Activated CD4-positive, alpha-beta T cell treated with anti-CD3 and anti-CD28 coated beads for 24 hours (primary cell): ENCODE results near the gene MRPS23.

Experiments used
- DNase-seq, 2 donors: peaks; one replicate each; pipeline ENCODE4 v3.0.0-alpha.2; 2020; ENCODE audit warnings: low read depth in 2 of 2

MRPS23 gene

GRCh38 chr17:57849874-57850754 is at the start of gene MRPS23:
TSS of gene MRPS23 (minus strand) at chr17:57850044. CDS start at chr17:57850010, 34 bp downstream.
- DNase-seq: peak; percentile 90 to 92

- no peak for DNase-seq
These were observed 49.5 kb upstream of the MRPS23 start for GRCh38 chr17:57899391-57899790.

GRCh38 chr17:57898487-57899311 is 48.9 kb upstream of the MRPS23 start:
- DNase-seq: no peak

GRCh38 chr17:57895382-57896060 is 45.7 kb upstream of the MRPS23 start:
- no peak for DNase-seq

GRCh38 chr17:57894848-57895247 is 45.0 kb upstream of the MRPS23 start:
- DNase-seq: no peak

GRCh38 chr17:57892820-57893595 is 43.2 kb upstream of the MRPS23 start:
- no peak for DNase-seq

- peak; percentile 71 to 75 for DNase-seq
These were observed 42.4 kb upstream of the MRPS23 start for GRCh38 chr17:57892146-57892819.

- no peak for DNase-seq
These were observed 41.0 kb upstream of the MRPS23 start for GRCh38 chr17:57890857-57891232.

GRCh38 chr17:57889892-57890856 is 40.3 kb upstream of the MRPS23 start:
- DNase-seq: no peak

GRCh38 chr17:57889252-57889651 is 39.4 kb upstream of the MRPS23 start:
- no peak for DNase-seq

- no peak for DNase-seq
These were observed 38.7 kb upstream of the MRPS23 start for GRCh38 chr17:57888311-57889216.

DNA sequence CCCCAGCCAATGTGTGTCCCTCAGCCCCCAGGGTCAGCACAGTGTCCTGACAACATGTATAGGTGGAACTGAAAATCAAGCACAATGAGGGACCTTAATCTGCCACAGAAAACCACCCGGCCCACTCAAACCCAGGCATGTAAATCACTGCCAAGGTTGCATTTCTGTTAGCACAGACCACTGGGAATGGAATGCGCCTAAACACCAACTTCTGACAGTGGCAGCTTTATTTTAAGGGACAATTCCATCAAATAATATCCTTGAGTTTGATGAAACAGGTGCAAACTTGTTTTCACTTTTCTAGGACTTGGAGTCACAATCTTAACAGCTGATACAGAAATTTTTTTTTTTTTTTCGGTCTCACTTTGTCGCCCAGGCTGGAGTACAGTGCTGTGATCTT is 37.3 kb upstream of the MRPS23 start:
- DNase-seq: no peak

DNA sequence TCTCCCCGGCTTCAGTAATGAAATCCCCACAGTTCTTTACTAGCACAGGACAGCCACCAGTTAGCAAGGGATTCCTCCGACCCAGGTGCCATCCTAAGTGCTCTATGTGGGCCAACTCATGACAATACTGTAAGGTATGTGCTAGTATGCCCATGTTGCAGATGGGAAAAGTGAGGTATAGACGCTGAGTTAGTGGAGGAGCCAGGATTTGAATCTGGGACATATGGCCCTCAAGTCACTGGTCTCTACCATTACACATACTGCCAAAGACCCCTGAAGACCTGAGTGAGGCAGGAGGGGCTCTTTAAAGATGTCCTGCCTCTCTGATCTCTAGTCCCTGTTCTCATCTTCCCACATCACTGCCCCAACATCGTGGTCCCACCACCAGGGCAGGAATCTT is 36.2 kb upstream of the MRPS23 start:
- no peak for DNase-seq

DNA sequence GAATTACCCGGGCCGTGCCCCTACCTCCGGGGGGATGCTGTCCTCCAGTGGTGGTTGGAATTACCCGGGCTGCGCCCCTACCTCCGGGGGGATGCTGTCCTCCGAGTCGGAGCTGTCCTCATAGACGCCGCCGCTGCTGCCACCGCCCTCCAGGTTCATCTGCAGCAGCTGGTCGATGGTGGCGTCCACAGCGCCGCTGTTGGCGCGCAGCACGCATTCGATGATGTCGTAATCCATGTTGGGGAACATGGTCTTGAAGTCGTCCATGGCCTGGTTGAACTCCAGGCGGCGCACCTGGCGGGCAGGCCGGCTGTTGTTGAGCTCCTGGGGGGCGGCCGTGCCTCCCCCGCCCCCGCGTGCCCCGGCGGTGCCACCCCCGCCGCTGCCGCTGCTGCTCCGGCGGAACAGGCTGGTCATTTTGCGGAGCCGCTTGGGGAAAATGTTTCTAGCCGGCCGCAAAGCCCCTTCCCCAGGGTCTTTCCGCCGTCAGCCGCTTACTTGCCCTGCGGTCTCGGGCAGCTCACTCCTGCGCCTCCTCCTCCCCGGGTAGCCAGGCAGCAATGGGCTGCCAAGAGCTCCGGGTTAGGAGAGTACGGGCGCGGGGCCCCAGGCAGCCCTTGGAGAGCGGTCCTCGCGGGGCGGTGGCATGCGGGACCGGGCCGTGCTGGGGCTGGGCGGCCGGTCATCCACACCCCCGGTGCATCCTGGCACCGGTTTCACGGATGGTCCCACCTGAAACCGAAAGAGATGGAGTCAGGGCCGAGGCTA is 35.5 kb upstream of the MRPS23 start:
- DNase-seq: no peak

GRCh38 chr17:57881783-57882351 is 32.0 kb upstream of the MRPS23 start:
- no peak for DNase-seq

- no peak for DNase-seq
These were observed 31.3 kb upstream of the MRPS23 start for GRCh38 chr17:57881143-57881542.

- no peak for DNase-seq
These were observed 30.2 kb upstream of the MRPS23 start for GRCh38 chr17:57880086-57880456.
